ENCODE results near the gene DOCK8. TPM values are rescaled to one million over a fixed set of nuclear protein-coding genes. Genes with fewer than 3 reads are reported as not detected.

The DOCK8 gene
- total RNA-seq, 2 donors from 2014 or later: 5.9 to 10.9 TPM

DNA sequence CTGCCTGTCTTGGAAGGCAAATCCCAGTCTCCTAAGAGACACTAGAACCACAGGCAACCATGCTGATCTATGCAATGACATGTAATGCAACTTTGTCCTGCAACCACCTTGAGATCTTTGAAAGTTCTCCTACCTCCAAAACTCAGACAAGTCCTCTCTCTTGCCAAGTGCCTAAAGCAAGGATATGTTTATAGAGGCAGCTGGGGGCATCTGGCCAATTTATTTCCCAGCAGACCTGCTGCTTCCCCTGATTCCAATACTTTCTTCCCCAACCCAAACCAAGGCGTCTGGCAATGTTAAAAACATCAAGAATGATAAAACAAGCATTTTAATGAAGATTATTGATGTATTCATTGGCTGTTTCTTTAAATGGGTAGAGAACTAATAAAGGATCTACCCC lies 138.4 kb downstream of the DOCK8 start:
- DNase-seq (peak in 2 of 4 donors; percentile 32 to 60), ATAC-seq (no peak)
- intact Hi-C loops (cut with DNase I): loop anchor here (10.0 kb wide), 1 partner anchor 58 kb away; no protein-coding TSS in a partner anchor
- Histone ChIP-seq H3K27ac (no peak overlapping the region), H3K4me3 (no peak overlapping the region), H3K9me3 (no peaks in the 10 kb centered on the region), H3K4me1 (peaks cover 6% of the 10 kb centered on the region), H3K27me3 (no peaks in the 10 kb centered on the region), H3K36me3 (replicated peaks in 1 of 2; ENCODE audit: insufficient read depth in 1 of 2, low read depth in 2 of 2) (no peaks in the 10 kb centered on the region)
- WGBS, 2 donors: 18 to 19% methylated on average over 1 of the region's 1 CpG
- no peak for TF ChIP-seq POLR2A (IDR thresholded peaks at IDR 0.05)
- TF ChIP-seq, protein P1, sequence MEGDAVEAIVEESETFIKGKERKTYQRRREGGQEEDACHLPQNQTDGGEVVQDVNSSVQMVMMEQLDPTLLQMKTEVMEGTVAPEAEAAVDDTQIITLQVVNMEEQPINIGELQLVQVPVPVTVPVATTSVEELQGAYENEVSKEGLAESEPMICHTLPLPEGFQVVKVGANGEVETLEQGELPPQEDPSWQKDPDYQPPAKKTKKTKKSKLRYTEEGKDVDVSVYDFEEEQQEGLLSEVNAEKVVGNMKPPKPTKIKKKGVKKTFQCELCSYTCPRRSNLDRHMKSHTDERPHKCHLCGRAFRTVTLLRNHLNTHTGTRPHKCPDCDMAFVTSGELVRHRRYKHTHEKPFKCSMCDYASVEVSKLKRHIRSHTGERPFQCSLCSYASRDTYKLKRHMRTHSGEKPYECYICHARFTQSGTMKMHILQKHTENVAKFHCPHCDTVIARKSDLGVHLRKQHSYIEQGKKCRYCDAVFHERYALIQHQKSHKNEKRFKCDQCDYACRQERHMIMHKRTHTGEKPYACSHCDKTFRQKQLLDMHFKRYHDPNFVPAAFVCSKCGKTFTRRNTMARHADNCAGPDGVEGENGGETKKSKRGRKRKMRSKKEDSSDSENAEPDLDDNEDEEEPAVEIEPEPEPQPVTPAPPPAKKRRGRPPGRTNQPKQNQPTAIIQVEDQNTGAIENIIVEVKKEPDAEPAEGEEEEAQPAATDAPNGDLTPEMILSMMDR (IDR thresholded peaks at IDR 0.05): no peak

DNA sequence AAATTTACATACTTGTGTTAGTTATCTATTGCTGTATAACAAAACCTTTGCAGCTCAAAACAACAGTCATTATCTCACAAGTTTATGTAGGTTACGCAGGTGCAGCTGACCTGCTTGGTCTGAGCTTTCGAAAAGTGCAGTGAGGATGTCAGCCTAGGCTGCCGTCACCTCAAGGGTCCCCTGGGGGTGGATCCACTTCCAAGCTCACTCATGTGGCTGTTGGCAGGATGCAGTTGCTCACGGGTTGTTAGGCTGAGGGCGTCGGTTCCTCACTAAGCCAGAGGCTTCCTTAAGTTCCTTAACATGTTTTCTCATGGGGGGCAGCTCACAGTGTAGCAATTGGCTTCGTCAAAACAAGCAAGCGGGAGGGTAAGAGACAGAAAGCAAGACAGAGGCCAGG lies 139.8 kb downstream of the DOCK8 start:
- no peak for TF ChIP-seq POLR2A (IDR thresholded peaks at IDR 0.05)
- TF ChIP-seq, protein P1 (IDR thresholded peaks at IDR 0.05): no peak
- Histone ChIP-seq H3K27ac (no peak overlapping the region), H3K9me3 (no peaks in the 10 kb centered on the region), H3K36me3 (replicated peaks in 1 of 2; ENCODE audit: insufficient read depth in 1 of 2, low read depth in 2 of 2) (no peaks in the 10 kb centered on the region), H3K27me3 (no peaks in the 10 kb centered on the region), H3K4me3 (no peak overlapping the region), H3K4me1 (peaks cover 6% of the 10 kb centered on the region)
- ATAC-seq (no peak), DNase-seq (no peak)
- intact Hi-C loops (cut with DNase I): loop anchor here (10.0 kb wide), 1 partner anchor 60 kb away; no protein-coding TSS in a partner anchor
- 75 to 86% methylated on average over 8 of the region's 8 CpGs for WGBS, 2 donors

DNA sequence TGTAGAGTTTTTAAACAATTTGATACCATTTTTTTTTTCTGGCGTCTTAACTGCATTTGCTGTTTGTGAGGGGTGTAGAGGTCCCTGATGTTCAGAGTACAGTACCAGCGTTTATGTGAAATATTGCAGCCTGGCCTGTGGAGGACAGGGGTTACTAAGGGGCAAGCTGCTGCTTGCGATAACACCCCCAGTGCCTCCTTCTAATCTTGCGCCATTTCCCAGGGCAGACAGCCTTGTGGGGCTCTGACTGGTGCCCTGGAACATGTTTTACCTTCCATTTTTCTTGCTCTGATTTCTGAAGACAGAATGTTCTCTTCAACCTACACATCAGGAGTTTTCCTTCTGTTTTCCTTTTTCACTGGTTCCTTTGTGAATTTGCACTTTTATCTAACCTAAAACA lies 142.9 kb downstream of the DOCK8 start:
- no peak for TF ChIP-seq POLR2A (IDR thresholded peaks at IDR 0.05)
- TF ChIP-seq, protein P1 (IDR thresholded peaks at IDR 0.05): no peak
- peaks cover 6% of the 10 kb centered on the region for H3K4me1 ChIP-seq
- no peaks in the 10 kb centered on the region for H3K27me3 ChIP-seq
- H3K36me3 ChIP-seq (replicated peaks in 1 of 2; ENCODE audit: insufficient read depth in 1 of 2, low read depth in 2 of 2): no peaks in the 10 kb centered on the region
- H3K27ac ChIP-seq: no peak overlapping the region
- no peak overlapping the region for H3K4me3 ChIP-seq
- no peaks in the 10 kb centered on the region for H3K9me3 ChIP-seq
- DNase-seq (no peak), ATAC-seq (no peak)
- intact Hi-C loops (cut with DNase I): loop anchor here (10.0 kb wide), 1 partner anchor 63 kb away; no protein-coding TSS in a partner anchor
- WGBS, 2 donors: 83 to 86% methylated on average over 4 of the region's 4 CpGs

DNA sequence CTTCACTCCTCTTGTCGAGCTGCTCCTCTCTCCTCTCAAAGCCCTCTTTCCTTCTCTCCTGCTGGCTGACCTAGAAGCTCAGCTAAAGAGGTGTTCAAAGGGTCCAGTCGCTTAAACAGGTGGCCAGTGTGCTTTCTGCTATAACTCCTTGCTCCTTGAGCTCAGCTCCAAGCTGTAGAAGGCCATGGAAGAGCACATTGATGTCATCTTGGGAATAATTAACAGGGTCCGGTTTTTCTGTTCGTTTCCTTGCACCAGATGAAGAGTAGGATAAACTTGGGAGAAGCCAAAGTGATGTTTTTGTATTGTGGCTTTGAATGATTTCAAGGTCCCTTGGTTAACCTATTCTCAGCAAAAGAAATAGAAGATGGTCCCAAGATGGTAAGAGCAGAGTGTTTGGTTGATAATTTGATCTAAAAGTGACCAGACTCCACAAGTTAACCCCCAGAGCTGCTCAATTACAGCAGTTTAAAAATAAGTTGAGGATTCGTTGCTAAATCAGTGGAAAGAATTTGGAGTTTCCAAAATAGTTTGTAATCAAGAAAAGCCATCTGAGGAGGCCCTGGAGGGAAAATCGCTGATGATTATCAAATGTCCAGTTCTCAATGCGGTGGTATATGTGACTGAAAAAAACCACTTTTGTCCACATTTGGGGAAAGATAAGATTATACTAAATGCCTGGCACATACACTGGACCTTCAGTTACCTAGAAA lies 148.1 kb downstream of the DOCK8 start:
- no peaks in the 10 kb centered on the region for H3K36me3 ChIP-seq (replicated peaks in 1 of 2; ENCODE audit: insufficient read depth in 1 of 2, low read depth in 2 of 2)
- intact Hi-C loops (cut with DNase I): loop anchor here (10.0 kb wide), 1 partner anchor 442 kb away; no protein-coding TSS in a partner anchor
- TF ChIP-seq POLR2A (IDR thresholded peaks at IDR 0.05): no peak
- TF ChIP-seq, protein P1 (IDR thresholded peaks at IDR 0.05): no peak
- DNase-seq (no peak), ATAC-seq (no peak)
- H3K27me3 ChIP-seq: no peaks in the 10 kb centered on the region
- no peaks in the 10 kb centered on the region for H3K9me3 ChIP-seq
- no peak overlapping the region for H3K27ac ChIP-seq
- no peak overlapping the region for H3K4me3 ChIP-seq
- no peaks in the 10 kb centered on the region for H3K4me1 ChIP-seq
- WGBS, 2 donors: 68 to 77% methylated on average over 7 of the region's 7 CpGs

DNA sequence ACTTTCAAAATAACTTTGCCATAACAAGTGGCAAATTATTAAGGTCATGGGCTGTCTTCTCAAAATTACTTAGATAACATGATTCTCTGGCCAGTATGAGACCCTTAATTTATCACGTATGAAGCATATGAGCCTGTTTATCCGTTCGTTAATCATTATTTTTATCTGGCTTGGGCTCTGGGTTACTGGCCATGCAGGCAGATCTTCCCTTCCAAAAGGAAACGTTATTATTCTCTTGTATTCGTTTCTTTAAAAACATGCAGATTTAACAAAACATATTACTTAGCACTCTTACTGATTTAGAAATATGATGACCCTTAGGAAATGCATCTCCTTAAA lies 148.6 kb downstream of the DOCK8 start:
- H3K36me3 ChIP-seq (replicated peaks in 1 of 2; ENCODE audit: insufficient read depth in 1 of 2, low read depth in 2 of 2): peaks cover 0 to 3% of the 10 kb centered on the region in 2 donors
- no peaks in the 10 kb centered on the region for H3K27me3 ChIP-seq
- H3K27ac ChIP-seq: no peak overlapping the region
- no peaks in the 10 kb centered on the region for H3K9me3 ChIP-seq
- ATAC-seq (no peak), DNase-seq (no peak)
- TF ChIP-seq, protein P1 (IDR thresholded peaks at IDR 0.05): no peak
- no peak for TF ChIP-seq POLR2A (IDR thresholded peaks at IDR 0.05)
- no peak overlapping the region for H3K4me3 ChIP-seq
- no peaks in the 10 kb centered on the region for H3K4me1 ChIP-seq
- WGBS, 2 donors: 49 to 56% methylated on average over 5 of the region's 5 CpGs
- intact Hi-C loops (cut with DNase I): loop anchor here (10.0 kb wide), 1 partner anchor 442 kb away; no protein-coding TSS in a partner anchor
